ENCODE results near the gene PC.

Gene PC

GRCh38 chr11:66852466-66853241, 105.5 kb downstream of the PC start:
- no peak for DNase-seq

GRCh38 chr11:66851698-66852465, 106.3 kb downstream of the PC start:
- no peak for DNase-seq

- no peak for DNase-seq
Measured at GRCh38 chr11:66851239-66851596, 107.0 kb downstream of the PC start.

- no peak for DNase-seq
Measured at GRCh38 chr11:66850588-66851238, 107.5 kb downstream of the PC start.

GRCh38 chr11:66850235-66850587, 108.0 kb downstream of the PC start:
- no peak for DNase-seq

GRCh38 chr11:66849501-66850234, 108.5 kb downstream of the PC start:
- DNase-seq: no peak

- DNase-seq: peak; percentile 48
Measured at GRCh38 chr11:66848671-66849500, 109.3 kb downstream of the PC start.

- peak; percentile 47 for DNase-seq
Measured at GRCh38 chr11:66847461-66848232, 110.5 kb downstream of the PC start.

GRCh38 chr11:66846671-66847091, 111.5 kb downstream of the PC start:
- DNase-seq: peak; percentile 45

GRCh38 chr11:66845876-66846212, 112.3 kb downstream of the PC start:
- peak; percentile 39 for DNase-seq

GRCh38 chr11:66845143-66845875, 112.9 kb downstream of the PC start:
- DNase-seq: peak; percentile 45

GRCh38 chr11:66844496-66845142, 113.6 kb downstream of the PC start:
- peak; percentile 44 for DNase-seq

GRCh38 chr11:66843776-66844495, 114.2 kb downstream of the PC start:
- peak; percentile 50 for DNase-seq

GRCh38 chr11:66842896-66843775, 115.0 kb downstream of the PC start, which contains the start of gene RCE1:
TSS of gene RCE1 (plus strand) at chr11:66843441. CDS start at chr11:66843456, 15 bp downstream.
- DNase-seq: peak; percentile 96

- no peak for DNase-seq
Measured at GRCh38 chr11:66842501-66842895, 115.7 kb downstream of the PC start.

GRCh38 chr11:66841861-66842260, 116.3 kb downstream of the PC start:
- DNase-seq: no peak

- no peak for DNase-seq
Measured at GRCh38 chr11:66840317-66841091, 117.7 kb downstream of the PC start.

Data from activated CD8-positive, alpha-beta memory T cell treated with anti-CD3 and anti-CD28 coated beads, Interleukin-2, amount 50 U/mL, for 48 hours (primary cell).